ENCODE measurements around the gene TTC7B.

TTC7B gene

DNA sequence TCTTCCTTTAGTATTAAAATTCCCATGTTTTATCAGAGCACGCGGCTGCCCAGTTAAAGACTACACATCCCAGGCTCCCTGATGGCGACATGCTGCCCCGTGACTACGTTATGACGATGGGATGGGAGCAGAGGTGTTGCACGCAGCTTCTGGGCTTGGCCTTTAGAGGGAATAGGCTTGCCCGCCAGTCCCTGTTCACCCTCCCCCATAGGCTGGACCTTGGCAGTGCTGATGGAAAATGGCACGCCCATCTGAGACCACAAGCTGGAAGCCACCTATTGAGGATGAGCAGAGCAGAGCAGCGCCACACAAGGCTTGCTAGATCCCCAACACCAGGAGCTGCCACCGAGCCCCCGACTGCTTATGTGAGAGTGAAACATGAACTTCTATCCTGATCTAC, 24.7 kb downstream of the TTC7B start:
- TF ChIP-seq, protein P1, sequence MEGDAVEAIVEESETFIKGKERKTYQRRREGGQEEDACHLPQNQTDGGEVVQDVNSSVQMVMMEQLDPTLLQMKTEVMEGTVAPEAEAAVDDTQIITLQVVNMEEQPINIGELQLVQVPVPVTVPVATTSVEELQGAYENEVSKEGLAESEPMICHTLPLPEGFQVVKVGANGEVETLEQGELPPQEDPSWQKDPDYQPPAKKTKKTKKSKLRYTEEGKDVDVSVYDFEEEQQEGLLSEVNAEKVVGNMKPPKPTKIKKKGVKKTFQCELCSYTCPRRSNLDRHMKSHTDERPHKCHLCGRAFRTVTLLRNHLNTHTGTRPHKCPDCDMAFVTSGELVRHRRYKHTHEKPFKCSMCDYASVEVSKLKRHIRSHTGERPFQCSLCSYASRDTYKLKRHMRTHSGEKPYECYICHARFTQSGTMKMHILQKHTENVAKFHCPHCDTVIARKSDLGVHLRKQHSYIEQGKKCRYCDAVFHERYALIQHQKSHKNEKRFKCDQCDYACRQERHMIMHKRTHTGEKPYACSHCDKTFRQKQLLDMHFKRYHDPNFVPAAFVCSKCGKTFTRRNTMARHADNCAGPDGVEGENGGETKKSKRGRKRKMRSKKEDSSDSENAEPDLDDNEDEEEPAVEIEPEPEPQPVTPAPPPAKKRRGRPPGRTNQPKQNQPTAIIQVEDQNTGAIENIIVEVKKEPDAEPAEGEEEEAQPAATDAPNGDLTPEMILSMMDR (IDR thresholded peaks at IDR 0.05; ENCODE audit: insufficient read depth, low read depth, low read length, missing control alignments): no peak
- H3K4me3 ChIP-seq (ENCODE audit: low read depth, low read length): no peak overlapping the region
- DNase-seq (ENCODE audit: low read depth): no peak

DNA sequence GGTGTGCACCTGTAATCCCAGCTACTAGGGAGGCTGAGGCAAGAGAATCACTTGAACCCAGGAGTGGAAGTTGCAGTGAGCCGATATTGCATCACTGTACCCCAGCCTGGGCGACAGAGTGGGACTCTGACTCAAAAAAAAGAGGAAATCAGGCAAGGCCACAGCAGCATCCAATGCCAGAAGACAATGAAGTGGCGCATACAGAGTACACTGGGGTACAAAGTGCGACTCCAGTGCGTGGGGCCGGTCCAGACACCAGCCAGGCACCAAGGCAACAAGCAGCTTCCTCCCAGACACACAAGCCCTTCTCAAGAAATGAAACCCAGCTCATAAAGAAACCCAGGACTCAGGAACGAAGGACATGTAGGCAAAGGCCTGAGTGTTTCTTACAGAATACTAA, 28.2 kb downstream of the TTC7B start:
- TF ChIP-seq, protein P1 (IDR thresholded peaks at IDR 0.05; ENCODE audit: insufficient read depth, low read depth, low read length, missing control alignments): no peak
- DNase-seq (ENCODE audit: low read depth): no peak
- no peak overlapping the region for H3K4me3 ChIP-seq (ENCODE audit: low read depth, low read length)

DNA sequence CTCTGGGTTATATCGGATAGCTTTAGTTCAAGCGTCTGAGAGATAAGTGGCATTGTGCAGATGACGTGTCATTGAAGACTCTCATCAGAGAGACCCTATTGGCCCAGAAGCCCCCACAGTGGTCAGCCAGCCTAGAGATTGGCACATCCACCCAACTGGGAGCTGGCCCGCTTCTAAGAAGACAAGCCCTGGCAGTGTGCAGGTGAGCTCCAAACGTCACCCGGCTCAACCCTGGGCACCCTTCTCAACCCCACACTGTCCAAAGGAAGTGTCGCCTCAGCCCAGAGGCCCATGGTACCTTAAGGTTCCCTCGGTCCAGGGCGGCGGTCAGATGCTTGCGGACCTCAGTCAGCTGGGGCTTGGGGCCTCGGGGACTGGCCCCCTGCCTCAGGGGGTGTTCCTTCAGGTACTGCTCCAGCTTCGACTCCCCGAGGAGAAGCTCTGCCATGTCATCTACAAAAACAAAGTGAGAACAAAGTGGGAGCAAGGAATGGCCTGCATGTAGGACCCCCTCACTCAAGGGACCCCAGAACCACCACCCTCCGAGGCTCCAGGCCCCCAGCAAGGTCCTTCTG, 30.3 kb downstream of the TTC7B start:
- H3K4me3 ChIP-seq (ENCODE audit: low read depth, low read length): no peak overlapping the region
- TF ChIP-seq, protein P1 (IDR thresholded peaks at IDR 0.05; ENCODE audit: insufficient read depth, low read depth, low read length, missing control alignments): no peak
- DNase-seq (ENCODE audit: low read depth): no peak

DNA sequence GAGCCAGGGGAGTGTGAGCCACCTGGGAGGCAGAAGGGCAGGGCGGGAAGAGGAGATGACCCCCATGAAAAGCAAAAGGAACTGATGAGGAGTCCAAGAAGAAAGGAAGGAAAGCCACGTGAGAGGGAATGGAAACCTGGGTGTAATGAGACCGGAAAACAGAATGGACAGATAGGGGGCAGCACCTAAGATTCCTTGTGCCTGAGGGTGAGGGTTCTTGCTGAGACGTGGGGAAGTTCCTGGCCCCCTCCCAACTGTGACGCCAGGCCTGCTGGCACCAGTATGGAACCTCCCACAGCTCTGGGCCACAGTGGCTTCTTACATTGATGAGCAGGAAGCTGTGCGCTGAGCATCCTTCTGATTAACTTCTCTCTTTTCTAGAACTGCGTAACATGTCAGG, 30.8 kb downstream of the TTC7B start:
- TF ChIP-seq, protein P1 (IDR thresholded peaks at IDR 0.05; ENCODE audit: insufficient read depth, low read depth, low read length, missing control alignments): no peak
- DNase-seq (ENCODE audit: low read depth): no peak
- no peak overlapping the region for H3K4me3 ChIP-seq (ENCODE audit: low read depth, low read length)

DNA sequence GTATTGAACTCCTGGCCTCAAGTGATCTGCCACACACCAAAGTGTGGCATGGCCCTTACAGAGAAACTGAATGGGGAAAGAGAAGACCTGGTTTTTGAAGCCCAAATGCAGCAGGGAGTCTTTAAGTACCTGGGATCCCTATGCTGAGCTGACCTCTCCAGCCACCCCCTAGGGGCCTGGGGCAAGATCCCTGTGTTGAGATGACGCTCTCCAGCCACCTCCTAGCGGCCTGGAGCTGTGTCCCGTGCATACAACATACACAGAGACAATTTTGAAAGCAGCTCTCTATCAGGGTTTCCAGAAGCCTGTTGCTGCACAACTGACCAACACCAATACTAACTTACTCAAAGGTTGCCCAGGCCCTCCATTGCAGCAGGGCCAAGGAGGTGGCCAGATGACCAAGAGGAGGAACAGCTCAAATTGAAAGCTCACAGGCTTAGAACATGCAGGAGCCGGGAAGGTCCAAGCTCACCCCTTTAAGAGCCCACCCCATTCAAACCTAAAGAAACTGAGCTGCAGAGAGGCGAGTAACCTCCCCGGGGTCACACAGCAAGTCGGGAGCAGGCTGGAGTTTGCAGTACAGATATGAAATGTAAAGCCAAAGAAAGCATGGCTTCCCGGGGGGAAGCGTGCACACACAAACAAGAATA, 31.5 kb downstream of the TTC7B start:
- no peak overlapping the region for H3K4me3 ChIP-seq (ENCODE audit: low read depth, low read length)
- no peak for DNase-seq (ENCODE audit: low read depth)
- TF ChIP-seq, protein P1 (IDR thresholded peaks at IDR 0.05; ENCODE audit: insufficient read depth, low read depth, low read length, missing control alignments): no peak

DNA sequence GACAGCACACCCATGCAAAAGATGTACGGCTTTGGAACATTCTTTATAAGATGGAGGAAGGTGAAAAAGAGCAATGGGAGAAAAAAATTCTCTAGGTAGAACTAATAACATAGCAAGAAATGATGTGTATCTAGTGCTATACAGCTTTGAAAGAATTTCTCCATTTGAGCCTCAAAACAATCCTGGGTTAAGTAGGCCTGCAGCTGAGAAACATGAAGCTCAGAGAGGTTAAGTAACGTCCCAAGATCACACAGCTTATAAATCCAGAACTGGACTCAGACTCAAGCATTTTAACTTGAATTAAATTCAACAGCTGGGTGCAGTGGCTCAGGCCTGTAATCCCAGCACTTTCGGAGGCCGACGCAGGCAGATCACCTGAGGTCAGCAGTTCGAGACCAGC, 32.9 kb downstream of the TTC7B start:
- DNase-seq (ENCODE audit: low read depth): no peak
- no peak overlapping the region for H3K4me3 ChIP-seq (ENCODE audit: low read depth, low read length)
- TF ChIP-seq, protein P1 (IDR thresholded peaks at IDR 0.05; ENCODE audit: insufficient read depth, low read depth, low read length, missing control alignments): no peak

DNA sequence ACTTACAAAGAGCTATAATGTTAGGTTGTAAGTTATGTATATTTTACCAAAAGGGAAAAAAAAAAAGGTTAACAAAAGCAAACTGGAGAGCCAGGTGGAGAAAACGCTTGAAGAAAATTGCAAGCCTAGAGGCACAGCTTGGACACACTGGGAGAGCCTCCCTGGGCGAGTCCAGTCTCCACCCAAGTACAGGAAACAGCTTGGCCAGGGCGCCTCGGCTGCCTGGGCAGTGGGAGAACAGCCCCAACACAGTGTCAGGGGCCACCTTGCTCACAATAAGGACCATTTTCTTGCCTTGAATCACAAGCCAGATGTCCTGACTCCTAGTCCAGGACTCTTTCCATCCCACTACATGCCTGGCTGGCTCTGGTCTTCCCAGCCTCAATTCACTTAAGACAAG, 33.3 kb downstream of the TTC7B start:
- no peak for DNase-seq (ENCODE audit: low read depth)
- TF ChIP-seq, protein P1 (IDR thresholded peaks at IDR 0.05; ENCODE audit: insufficient read depth, low read depth, low read length, missing control alignments): no peak
- no peak overlapping the region for H3K4me3 ChIP-seq (ENCODE audit: low read depth, low read length)
